Erythroblast (primary cell): Measurements from ENCODE around the gene MMP21.

Experiments
- GATA1 ChIP-seq: IDR thresholded peaks from 2 replicates; pipeline ENCODE4 v1.6.1; 2011; ENCODE audit warnings: low read depth, mild to moderate bottlenecking, control low read depth, low read length, moderate library complexity
- POLR2A ChIP-seq: IDR thresholded peaks from 2 replicates; pipeline ENCODE4 v1.6.1; 2011; ENCODE audit warnings: mild to moderate bottlenecking, low read length

GRCh38 chr10:125811251-125811650 is 35.6 kb upstream of the MMP21 start:
- TF ChIP-seq POLR2A (no peak), GATA1 (no peak)
